ENCODE data around the gene OR9G1. TPM values are rescaled to one million over a fixed set of nuclear protein-coding genes. Genes with fewer than 3 reads are reported as not detected.

Gene OR9G1
- polyA plus RNA-seq, 1 donor from 2014 or later, result not detected

DNA sequence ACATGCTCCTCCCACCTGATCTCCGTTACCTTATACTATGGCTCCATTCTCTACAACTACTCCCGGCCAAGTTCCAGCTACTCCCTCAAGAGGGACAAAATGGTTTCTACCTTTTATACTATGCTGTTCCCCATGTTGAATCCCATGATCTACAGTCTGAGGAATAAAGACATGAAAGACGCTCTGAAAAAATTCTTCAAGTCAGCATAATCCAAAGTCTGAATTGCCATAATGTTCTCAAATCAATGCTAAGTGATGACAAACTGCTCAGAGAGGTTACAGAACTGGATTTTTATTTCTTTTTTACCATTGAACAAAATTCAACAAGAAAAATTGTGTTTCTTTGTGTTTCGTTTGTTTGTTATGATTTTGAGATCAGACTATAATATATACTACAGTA lies 42.0 kb downstream of the OR9G1 start:
- Mint-ChIP-seq H3K9me3 (peaks cover 0 to 7% (median 4%) of the 10 kb centered on the region in 3 donors), H3K4me1 (no peaks in the 10 kb centered on the region), H3K27me3 (no peaks in the 10 kb centered on the region), H3K36me3 (no peaks in the 10 kb centered on the region), H3K4me3 (no peak overlapping the region), H3K27ac (no peak overlapping the region)

DNA sequence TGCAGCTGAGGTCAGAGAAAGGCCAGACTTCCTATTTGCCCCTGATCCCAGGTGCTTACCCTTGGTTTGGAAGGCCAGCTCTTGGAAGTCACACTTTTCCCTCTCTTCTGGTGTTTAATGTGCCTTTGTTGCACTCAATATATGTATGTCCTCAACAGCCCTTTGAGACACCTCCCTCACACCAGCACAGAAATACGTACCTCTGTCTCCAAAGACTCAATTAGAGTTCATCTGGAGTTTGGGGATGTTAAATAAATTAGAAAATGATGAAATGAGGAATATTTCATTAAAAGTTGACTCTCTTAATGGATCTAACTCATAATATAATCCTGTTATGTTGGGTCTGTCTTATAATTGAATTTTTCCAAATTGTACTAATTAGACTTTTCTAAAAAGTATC lies 49.7 kb downstream of the OR9G1 start, which contains the start of gene OR9G4:
Gene OR9G4 (minus strand): TSS at position 101 of the 400 bp plus-strand sequence. CDS start 4,931 bp downstream, outside the sequence.
- Mint-ChIP-seq H3K4me1 (no peaks in the 10 kb centered on the region), H3K36me3 (no peaks in the 10 kb centered on the region), H3K9me3 (peaks cover 10 to 16% (median 10%) of the 10 kb centered on the region in 3 donors), H3K27me3 (no peaks in the 10 kb centered on the region), H3K4me3 (no peak within 1 kb of the TSS), H3K27ac (no peak within 1 kb of the TSS)

DNA sequence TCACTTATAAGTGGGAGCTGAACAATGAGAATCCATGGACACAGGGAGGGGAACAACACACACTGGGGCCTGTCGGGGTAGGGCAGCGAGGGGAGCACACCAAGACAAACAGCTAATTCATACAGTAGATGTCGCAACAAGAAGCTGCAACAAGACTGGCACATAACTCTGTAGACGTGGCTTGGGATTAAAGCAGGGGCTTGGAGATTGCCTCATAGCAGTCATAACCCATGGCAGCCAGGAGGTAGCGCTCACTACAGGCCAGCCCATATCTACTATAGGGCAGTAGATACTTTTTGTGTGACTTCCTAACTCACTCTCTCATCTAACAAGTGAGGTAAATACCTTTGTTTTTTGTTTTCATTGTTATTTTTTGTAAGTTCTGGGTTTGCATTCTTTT lies 51.3 kb downstream of the OR9G1 start:
- Mint-ChIP-seq H3K4me1 (no peaks in the 10 kb centered on the region), H3K27ac (no peak overlapping the region), H3K27me3 (no peaks in the 10 kb centered on the region), H3K4me3 (no peak overlapping the region), H3K9me3 (peaks cover 9 to 16% (median 10%) of the 10 kb centered on the region in 3 donors), H3K36me3 (no peaks in the 10 kb centered on the region)

DNA sequence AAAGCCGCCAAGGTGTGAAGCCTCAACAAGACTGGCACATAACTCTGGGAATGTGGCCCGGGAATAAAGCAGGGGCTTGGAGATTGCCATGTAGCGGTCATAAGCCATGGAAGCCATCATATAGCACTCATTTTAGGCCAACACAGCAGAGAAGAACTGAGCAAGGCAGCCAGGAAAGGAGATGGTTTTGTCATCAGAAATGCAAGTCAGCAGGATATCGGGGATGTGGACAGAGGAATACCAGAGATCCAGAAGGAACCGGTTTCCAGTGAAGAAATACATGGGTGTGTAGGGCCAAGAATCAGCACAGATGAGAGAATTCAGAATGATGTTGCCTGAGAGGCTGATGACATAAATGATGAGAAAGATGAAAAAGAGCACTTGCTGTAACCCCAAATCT lies 52.6 kb downstream of the OR9G1 start:
- Mint-ChIP-seq H3K27ac (no peak overlapping the region), H3K9me3 (peaks cover 9 to 16% (median 10%) of the 10 kb centered on the region in 3 donors), H3K4me1 (no peaks in the 10 kb centered on the region), H3K36me3 (no peaks in the 10 kb centered on the region), H3K4me3 (no peak overlapping the region), H3K27me3 (no peaks in the 10 kb centered on the region)

Other genes starting within 250 kb of the OR9G1 start
- gene OR5M3, start 225.7 kb upstream of the OR9G1 start, polyA plus RNA-seq, result not detected
- gene OR5M8, start 207.7 kb upstream of the OR9G1 start, polyA plus RNA-seq, result not detected
- gene OR5M11, start 155.8 kb upstream of the OR9G1 start, polyA plus RNA-seq, result not detected
- not detected for gene OR5M10, start 121.4 kb upstream of the OR9G1 start, polyA plus RNA-seq
- not detected for gene OR5M1, start 84.2 kb upstream of the OR9G1 start, polyA plus RNA-seq
- gene OR5AP2, start 56.7 kb upstream of the OR9G1 start, polyA plus RNA-seq, result not detected
- gene OR5AR1, start 35.4 kb upstream of the OR9G1 start, polyA plus RNA-seq, result not detected
- not detected for gene OR9G4, start 49.6 kb downstream of the OR9G1 start, polyA plus RNA-seq